Measurements from ENCODE around the gene TIMP1. TPM values are rescaled to one million over a fixed set of nuclear protein-coding genes. Genes with fewer than 3 reads are reported as not detected.

TIMP1 gene
- 21.6 and 40.5 TPM in 2 replicates for total RNA-seq (ENCODE audit: low replicate concordance)

DNA sequence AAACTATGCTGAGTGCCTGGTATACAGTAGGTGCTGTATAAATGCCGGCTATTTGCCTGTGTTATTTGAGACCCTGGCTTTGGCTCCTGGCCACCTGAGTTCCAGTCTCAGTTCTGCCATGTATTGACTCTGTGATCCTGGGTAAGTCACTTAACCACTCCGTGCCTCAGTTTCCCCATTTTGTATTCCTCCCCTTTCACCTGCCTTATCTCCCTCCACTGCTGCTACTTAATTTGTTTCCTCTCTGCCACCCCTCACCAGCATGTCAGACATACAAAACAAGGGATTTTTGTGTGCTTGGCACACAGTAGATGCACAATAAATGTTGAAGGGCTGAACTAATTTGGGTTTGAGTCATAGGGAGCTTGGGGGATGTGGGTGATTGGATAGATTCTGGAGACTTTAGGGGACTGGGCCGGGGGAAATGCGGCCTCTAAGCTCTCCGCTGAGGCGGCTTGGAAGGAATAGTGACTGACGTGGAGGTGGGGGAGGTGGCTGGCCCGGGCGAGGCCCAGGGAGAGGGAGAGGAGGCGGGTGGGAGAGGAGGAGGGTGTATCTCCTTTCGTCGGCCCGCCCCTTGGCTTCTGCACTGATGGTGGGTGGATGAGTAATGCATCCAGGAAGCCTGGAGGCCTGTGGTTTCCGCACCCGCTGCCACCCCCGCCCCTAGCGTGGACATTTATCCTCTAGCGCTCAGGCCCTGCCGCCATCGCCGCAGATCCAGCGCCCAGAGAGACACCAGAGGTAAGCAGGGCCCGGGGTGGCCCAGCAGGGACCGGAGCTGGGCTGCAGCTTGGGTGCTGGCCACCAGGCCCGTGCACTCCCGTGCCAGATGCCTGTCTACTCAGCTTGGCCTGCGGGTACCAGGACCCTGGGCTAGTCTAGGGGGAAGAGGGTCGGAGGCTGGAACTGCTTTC lies at the start of gene TIMP1:
Gene TIMP1 (plus strand): TSS at position 706 of the 917 bp plus-strand sequence. CDS start 980 bp downstream, outside the sequence.
- Histone ChIP-seq H3K9me3 (ENCODE audit: low read depth) (no peaks in the 10 kb centered on the region), H3K27me3 (no peaks in the 10 kb centered on the region), H3F3A (ENCODE audit: low read depth) (no peaks in the 10 kb centered on the region), H3K36me3 (no peaks in the 10 kb centered on the region), H3K9ac (peak within 1 kb of the TSS; percentile 25), H3K4me1 (no peaks in the 10 kb centered on the region), H3K4me3 (peak within 1 kb of the TSS; percentile 45), H3K79me2 (ENCODE audit: low read depth) (no peaks in the 10 kb centered on the region), H3K4me2 (peak within 1 kb of the TSS; percentile 68), H2AFZ (replicated peaks) (no peak within 1 kb of the TSS), H3K27ac (no peak within 1 kb of the TSS), H4K20me1 (ENCODE audit: low read depth) (no peaks in the 10 kb centered on the region)
- Mint-ChIP-seq H3K27me3 (ENCODE audit: insufficient read depth, low read depth) (peaks cover 10% of the 10 kb centered on the region), H3K9me3 (peaks cover 18% of the 10 kb centered on the region), H3K36me3 (peaks cover 4% of the 10 kb centered on the region), H3K4me3 (peak within 1 kb of the TSS; percentile 65), H3K27ac (peak within 1 kb of the TSS; percentile 11), H3K4me1 (peaks cover 10% of the 10 kb centered on the region)
- peak; percentile 83 for DNase-seq (ENCODE audit: low spot score)
- TF ChIP-seq EZH2phosphoT487 (IDR thresholded peaks at IDR 0.05) (no peak), EZH2 (IDR thresholded peaks at IDR 0.05) (no peak)
- TF ChIP-seq, protein P1, sequence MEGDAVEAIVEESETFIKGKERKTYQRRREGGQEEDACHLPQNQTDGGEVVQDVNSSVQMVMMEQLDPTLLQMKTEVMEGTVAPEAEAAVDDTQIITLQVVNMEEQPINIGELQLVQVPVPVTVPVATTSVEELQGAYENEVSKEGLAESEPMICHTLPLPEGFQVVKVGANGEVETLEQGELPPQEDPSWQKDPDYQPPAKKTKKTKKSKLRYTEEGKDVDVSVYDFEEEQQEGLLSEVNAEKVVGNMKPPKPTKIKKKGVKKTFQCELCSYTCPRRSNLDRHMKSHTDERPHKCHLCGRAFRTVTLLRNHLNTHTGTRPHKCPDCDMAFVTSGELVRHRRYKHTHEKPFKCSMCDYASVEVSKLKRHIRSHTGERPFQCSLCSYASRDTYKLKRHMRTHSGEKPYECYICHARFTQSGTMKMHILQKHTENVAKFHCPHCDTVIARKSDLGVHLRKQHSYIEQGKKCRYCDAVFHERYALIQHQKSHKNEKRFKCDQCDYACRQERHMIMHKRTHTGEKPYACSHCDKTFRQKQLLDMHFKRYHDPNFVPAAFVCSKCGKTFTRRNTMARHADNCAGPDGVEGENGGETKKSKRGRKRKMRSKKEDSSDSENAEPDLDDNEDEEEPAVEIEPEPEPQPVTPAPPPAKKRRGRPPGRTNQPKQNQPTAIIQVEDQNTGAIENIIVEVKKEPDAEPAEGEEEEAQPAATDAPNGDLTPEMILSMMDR (IDR thresholded peaks at IDR 0.05), result no peak

DNA sequence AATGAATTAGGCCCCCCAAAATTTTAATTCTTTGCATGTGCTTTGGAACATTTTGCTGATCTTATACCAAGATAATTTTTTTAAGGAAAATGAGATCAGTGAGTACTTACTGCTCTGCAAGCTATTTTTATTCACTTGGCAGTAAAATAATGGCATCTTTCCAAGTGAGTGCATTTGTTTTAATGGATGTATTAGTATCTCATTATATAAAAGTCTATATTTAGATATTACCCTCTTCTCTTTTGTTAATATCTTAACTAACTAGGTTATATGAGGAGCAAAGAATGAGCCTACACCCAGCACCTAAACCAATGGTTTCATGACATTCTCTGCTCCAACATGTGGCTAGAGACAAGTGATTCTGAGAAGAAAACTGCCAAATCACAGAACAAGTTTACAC lies 42.4 kb upstream of the TIMP1 start:
- Histone ChIP-seq H3K27me3 (no peaks in the 10 kb centered on the region), H4K20me1 (ENCODE audit: low read depth) (no peaks in the 10 kb centered on the region), H3K27ac (no peak overlapping the region), H2AFZ (replicated peaks) (no peak overlapping the region), H3K4me1 (no peaks in the 10 kb centered on the region), H3K36me3 (no peaks in the 10 kb centered on the region), H3K4me3 (no peak overlapping the region), H3K79me2 (ENCODE audit: low read depth) (no peaks in the 10 kb centered on the region), H3K9ac (no peak overlapping the region), H3F3A (ENCODE audit: low read depth) (no peaks in the 10 kb centered on the region), H3K4me2 (no peak overlapping the region), H3K9me3 (ENCODE audit: low read depth) (no peaks in the 10 kb centered on the region)
- no peaks in the 10 kb centered on the region for H3K36me3 Mint-ChIP-seq
- H3K27me3 Mint-ChIP-seq (ENCODE audit: insufficient read depth, low read depth), result no peaks in the 10 kb centered on the region
- H3K4me1 Mint-ChIP-seq, result peaks cover 3% of the 10 kb centered on the region
- no peak for DNase-seq (ENCODE audit: low spot score)
- H3K27ac Mint-ChIP-seq, result no peak overlapping the region
- H3K9me3 Mint-ChIP-seq, result peaks cover 3% of the 10 kb centered on the region
- no peak overlapping the region for H3K4me3 Mint-ChIP-seq
- TF ChIP-seq EZH2 (IDR thresholded peaks at IDR 0.05) (no peak), EZH2phosphoT487 (IDR thresholded peaks at IDR 0.05) (no peak)
- TF ChIP-seq, protein P1 (IDR thresholded peaks at IDR 0.05), result no peak

DNA sequence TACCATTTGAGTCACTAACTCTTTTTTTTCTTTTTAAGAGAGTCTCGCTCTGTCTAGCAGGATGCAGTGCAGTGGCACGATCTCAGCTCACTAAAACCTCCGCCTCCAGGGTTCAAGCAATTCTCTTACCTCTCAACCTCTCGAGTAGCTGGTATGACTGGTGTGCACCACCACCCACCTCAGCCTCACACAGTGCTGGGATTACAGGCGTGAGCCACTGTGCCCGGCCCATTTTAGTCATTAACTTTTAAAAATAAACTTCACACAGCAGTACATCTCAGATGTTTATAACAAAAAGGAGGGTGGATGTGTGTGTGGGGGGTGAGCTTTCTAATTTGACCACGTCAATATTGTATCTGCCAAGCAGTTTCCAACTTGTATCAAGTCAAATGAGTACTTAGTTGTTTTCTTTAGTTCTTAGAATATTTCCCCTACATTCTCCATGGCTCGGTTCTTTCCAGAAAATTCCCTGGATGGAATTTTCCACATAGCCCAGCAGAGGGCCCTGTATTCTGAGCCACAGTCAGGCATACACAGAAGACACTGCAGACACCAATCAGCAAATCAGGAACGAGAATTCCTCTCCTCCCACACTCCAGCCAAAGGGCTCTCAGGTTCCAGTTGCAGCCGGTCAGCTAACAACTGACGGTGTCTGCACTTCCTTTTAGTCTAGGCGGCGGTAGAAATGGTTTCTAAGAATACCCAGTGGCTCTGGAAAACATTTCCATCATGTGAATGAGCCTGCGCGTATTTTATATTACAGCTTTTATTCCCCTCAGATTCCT lies 41.3 kb upstream of the TIMP1 start:
- peak overlapping the region; percentile 74 for H3K27ac Mint-ChIP-seq
- no peaks in the 10 kb centered on the region for H3K27me3 ChIP-seq
- peak; percentile 84 for DNase-seq (ENCODE audit: low spot score)
- H3K4me1 Mint-ChIP-seq, result peaks cover 3% of the 10 kb centered on the region
- H3K4me3 Mint-ChIP-seq, result peak overlapping the region; percentile 50
- no peak overlapping the region for H3K4me2 ChIP-seq
- no peak overlapping the region for H3K27ac ChIP-seq
- no peak overlapping the region for H3K4me3 ChIP-seq
- H3K36me3 Mint-ChIP-seq, result no peaks in the 10 kb centered on the region
- H3K9me3 Mint-ChIP-seq, result no peaks in the 10 kb centered on the region
- no peaks in the 10 kb centered on the region for H3K9me3 ChIP-seq (ENCODE audit: low read depth)
- H3K36me3 ChIP-seq, result no peaks in the 10 kb centered on the region
- H3K4me1 ChIP-seq, result no peaks in the 10 kb centered on the region
- no peaks in the 10 kb centered on the region for H4K20me1 ChIP-seq (ENCODE audit: low read depth)
- no peak overlapping the region for H3K9ac ChIP-seq
- no peaks in the 10 kb centered on the region for H3K27me3 Mint-ChIP-seq (ENCODE audit: insufficient read depth, low read depth)
- no peaks in the 10 kb centered on the region for H3F3A ChIP-seq (ENCODE audit: low read depth)
- no peak overlapping the region for H2AFZ ChIP-seq (replicated peaks)
- no peaks in the 10 kb centered on the region for H3K79me2 ChIP-seq (ENCODE audit: low read depth)
- TF ChIP-seq EZH2 (IDR thresholded peaks at IDR 0.05) (no peak), EZH2phosphoT487 (IDR thresholded peaks at IDR 0.05) (no peak)
- TF ChIP-seq, protein P1 (IDR thresholded peaks at IDR 0.05), result peak; percentile 61

Measured in neural progenitor cell (in vitro differentiated cells).